ENCODE results near the gene ZIC4.

Gene ZIC4

GRCh38 chr3:147406028-147406931, at the start of gene ZIC4:
Gene ZIC4, minus strand, starts transcription at chr3:147406543. Its CDS starts 3,746 bp downstream, at chr3:147402797.
- H3K4me3 ChIP-seq (replicated peaks; ENCODE audit: low read depth, low read length) = no peak within 1 kb of the TSS
- TF ChIP-seq CTCF (IDR thresholded peaks at IDR 0.05; ENCODE audit: low read length, missing control alignments) = no peak
- no peak for DNase-seq (ENCODE audit: low read depth)

- H3K4me3 ChIP-seq (replicated peaks; ENCODE audit: low read depth, low read length) = no peak overlapping the region
- no peak for TF ChIP-seq CTCF (IDR thresholded peaks at IDR 0.05; ENCODE audit: low read length, missing control alignments)
- no peak for DNase-seq (ENCODE audit: low read depth)
Observed at GRCh38 chr3:147449669-147450068, 43.3 kb upstream of the ZIC4 start.

GRCh38 chr3:147447224-147447623, 40.9 kb upstream of the ZIC4 start:
- H3K4me3 ChIP-seq (replicated peaks; ENCODE audit: low read depth, low read length) = no peak overlapping the region
- TF ChIP-seq CTCF (IDR thresholded peaks at IDR 0.05; ENCODE audit: low read length, missing control alignments) = no peak
- DNase-seq (ENCODE audit: low read depth) = no peak

- H3K4me3 ChIP-seq (replicated peaks; ENCODE audit: low read depth, low read length) = no peak overlapping the region
- no peak for TF ChIP-seq CTCF (IDR thresholded peaks at IDR 0.05; ENCODE audit: low read length, missing control alignments)
- no peak for DNase-seq (ENCODE audit: low read depth)
Observed at GRCh38 chr3:147431751-147432150, 25.4 kb upstream of the ZIC4 start.

- DNase-seq (ENCODE audit: low read depth) = no peak
- no peak for TF ChIP-seq CTCF (IDR thresholded peaks at IDR 0.05; ENCODE audit: low read length, missing control alignments)
- no peak overlapping the region for H3K4me3 ChIP-seq (replicated peaks; ENCODE audit: low read depth, low read length)
Observed at GRCh38 chr3:147428754-147429153, 22.4 kb upstream of the ZIC4 start.

- TF ChIP-seq CTCF (IDR thresholded peaks at IDR 0.05; ENCODE audit: low read length, missing control alignments) = no peak
- no peak overlapping the region for H3K4me3 ChIP-seq (replicated peaks; ENCODE audit: low read depth, low read length)
- DNase-seq (ENCODE audit: low read depth) = no peak
Observed at GRCh38 chr3:147428326-147428725, 22.0 kb upstream of the ZIC4 start.

GRCh38 chr3:147427746-147428145, 21.4 kb upstream of the ZIC4 start:
- TF ChIP-seq CTCF (IDR thresholded peaks at IDR 0.05; ENCODE audit: low read length, missing control alignments) = no peak
- no peak overlapping the region for H3K4me3 ChIP-seq (replicated peaks; ENCODE audit: low read depth, low read length)
- no peak for DNase-seq (ENCODE audit: low read depth)
